ENCODE results near the gene UBC. TPM values are rescaled to one million over a fixed set of nuclear protein-coding genes. Genes with fewer than 3 reads are reported as not detected.

Gene UBC
- total and polyA plus RNA-seq, 9 of the 15 experiments (the other 6 are each of a cell fraction or from before 2014, with no cell fraction given) = 533 to 1,153 (median 813) TPM

DNA sequence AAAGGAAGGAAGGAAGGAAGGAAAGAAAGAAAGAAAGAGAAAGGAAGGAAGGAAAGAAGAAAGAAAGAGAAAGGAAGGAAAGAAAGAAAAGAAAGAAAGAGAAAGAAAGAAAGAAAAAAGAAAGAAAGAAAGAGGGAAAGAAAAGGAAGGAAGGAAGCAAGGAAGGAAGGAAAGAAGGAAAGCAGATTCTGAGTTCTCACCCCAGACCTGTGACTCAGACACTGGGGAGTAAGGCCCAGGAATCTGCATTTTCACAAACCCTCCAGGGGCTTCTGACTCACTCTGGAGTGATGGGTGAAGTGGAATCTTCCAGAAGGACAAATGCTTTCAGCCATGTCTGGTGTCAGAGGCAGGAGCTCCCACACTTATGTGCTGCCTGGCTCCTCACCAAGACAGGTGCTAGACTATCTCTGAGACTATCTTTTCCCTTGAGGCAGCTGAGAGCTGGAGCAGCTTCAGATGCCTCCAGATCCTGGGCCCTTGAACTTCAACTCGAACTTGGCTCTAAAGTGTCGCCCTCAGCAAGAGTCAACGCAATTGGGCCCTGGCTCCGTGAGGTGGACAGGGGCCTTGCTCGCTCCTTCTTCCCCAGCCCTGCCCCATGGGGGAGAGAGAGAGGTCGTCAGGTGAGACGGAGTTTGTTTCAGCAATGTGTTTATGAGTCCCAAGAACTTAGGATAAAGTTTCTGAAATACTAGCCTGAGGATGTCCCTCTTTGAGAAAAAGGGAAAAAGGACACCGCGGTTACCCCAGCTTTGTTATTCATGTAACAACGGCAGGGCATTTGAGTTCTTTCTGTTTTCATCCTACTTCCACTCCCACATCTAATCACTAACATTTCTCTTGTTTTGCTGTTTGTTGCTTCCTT, 31.0 kb downstream of the UBC start (continued):
- TF ChIP-seq, protein P1, sequence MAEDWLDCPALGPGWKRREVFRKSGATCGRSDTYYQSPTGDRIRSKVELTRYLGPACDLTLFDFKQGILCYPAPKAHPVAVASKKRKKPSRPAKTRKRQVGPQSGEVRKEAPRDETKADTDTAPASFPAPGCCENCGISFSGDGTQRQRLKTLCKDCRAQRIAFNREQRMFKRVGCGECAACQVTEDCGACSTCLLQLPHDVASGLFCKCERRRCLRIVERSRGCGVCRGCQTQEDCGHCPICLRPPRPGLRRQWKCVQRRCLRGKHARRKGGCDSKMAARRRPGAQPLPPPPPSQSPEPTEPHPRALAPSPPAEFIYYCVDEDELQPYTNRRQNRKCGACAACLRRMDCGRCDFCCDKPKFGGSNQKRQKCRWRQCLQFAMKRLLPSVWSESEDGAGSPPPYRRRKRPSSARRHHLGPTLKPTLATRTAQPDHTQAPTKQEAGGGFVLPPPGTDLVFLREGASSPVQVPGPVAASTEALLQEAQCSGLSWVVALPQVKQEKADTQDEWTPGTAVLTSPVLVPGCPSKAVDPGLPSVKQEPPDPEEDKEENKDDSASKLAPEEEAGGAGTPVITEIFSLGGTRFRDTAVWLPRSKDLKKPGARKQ (CRISPR knock-in tag; IDR thresholded peaks at IDR 0.05) = no peak
- TF ChIP-seq ETS2 (tag; IDR thresholded peaks at IDR 0.05; ENCODE audit: borderline replicate concordance, poor library complexity, severe bottlenecking) (no peak), KHSRP (IDR thresholded peaks at IDR 0.05) (no peak), ARID1B (IDR thresholded peaks at IDR 0.05) (peak; percentile 80), ZNF263 (CRISPR knock-in tag; IDR thresholded peaks at IDR 0.05; ENCODE audit: borderline replicate concordance) (no peak), ADNP (tag; IDR thresholded peaks at IDR 0.05) (no peak), SRSF1 (IDR thresholded peaks at IDR 0.05; ENCODE audit: low read depth, low read length) (no peak), ZNF239 (CRISPR knock-in tag; IDR thresholded peaks at IDR 0.05) (no peak), MEF2A (IDR thresholded peaks at IDR 0.05; ENCODE audit: control insufficient read depth, low read depth, low read length) (no peak), GATAD2B (IDR thresholded peaks at IDR 0.05; ENCODE audit: borderline replicate concordance) (no peak), SPI1 (IDR thresholded peaks at IDR 0.05; ENCODE audit: borderline replicate concordance, low read depth, low read length) (no peak), TBP (optimal IDR thresholded peaks at IDR 0.05; ENCODE audit: low read depth, low read length) (no peak), ZEB2 (IDR thresholded peaks at IDR 0.05) (no peak; the same call in 1 of the 2 replicates), SOX6 (IDR thresholded peaks at IDR 0.05) (no peak), NBN (IDR thresholded peaks at IDR 0.05; ENCODE audit: low read depth) (0 out of 2 replicates have a peak, but pooled peaks have one; percentile 65), TAF1 (IDR thresholded peaks at IDR 0.05; ENCODE audit: control insufficient read depth, extremely low read depth, insufficient read depth, low read length, severe bottlenecking) (no peak), MCM5 (IDR thresholded peaks at IDR 0.05; ENCODE audit: low read depth) (no peak), XRCC3 (IDR thresholded peaks at IDR 0.05) (no peak), MTA1 (IDR thresholded peaks at IDR 0.05; ENCODE audit: borderline replicate concordance) (no peak; the same call in 1 of the 2 replicates), SRSF9 (IDR thresholded peaks at IDR 0.05; ENCODE audit: borderline replicate concordance, low read depth, low read length) (no peak), KLF16 (IDR thresholded peaks at IDR 0.05) (no peak)
- TF ChIP-seq, protein P2, sequence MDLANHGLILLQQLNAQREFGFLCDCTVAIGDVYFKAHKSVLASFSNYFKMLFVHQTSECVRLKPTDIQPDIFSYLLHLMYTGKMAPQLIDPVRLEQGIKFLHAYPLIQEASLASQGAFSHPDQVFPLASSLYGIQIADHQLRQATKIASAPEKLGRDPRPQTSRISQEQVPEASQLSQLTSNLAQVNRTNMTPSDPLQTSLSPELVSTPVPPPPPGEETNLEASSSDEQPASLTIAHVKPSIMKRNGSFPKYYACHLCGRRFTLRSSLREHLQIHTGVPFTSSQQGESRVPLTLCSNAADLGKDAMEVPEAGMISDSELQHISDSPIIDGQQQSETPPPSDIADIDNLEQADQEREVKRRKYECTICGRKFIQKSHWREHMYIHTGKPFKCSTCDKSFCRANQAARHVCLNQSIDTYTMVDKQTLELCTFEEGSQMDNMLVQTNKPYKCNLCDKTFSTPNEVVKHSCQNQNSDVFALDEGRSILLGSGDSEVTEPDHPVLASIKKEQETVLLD (IDR thresholded peaks at IDR 0.05) = peak; percentile 85; the same call in 1 of the 2 replicates
- TF ChIP-seq, protein P3, sequence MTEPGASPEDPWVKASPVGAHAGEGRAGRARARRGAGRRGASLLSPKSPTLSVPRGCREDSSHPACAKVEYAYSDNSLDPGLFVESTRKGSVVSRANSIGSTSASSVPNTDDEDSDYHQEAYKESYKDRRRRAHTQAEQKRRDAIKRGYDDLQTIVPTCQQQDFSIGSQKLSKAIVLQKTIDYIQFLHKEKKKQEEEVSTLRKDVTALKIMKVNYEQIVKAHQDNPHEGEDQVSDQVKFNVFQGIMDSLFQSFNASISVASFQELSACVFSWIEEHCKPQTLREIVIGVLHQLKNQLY (CRISPR knock-in tag; conservative IDR thresholded peaks at IDR 0.05) = no peak

All from K562 (cell line).